Keratinocyte (primary cell): ENCODE results near the gene NPPA.

Experiments
- EZH2 ChIP-seq: IDR thresholded peaks from one replicate; pipeline ENCODE4 v1.6.1; 2012; ENCODE audit warnings: inconsistent platforms, mild to moderate bottlenecking, low read length, moderate library complexity
- TF ChIP-seq, protein P1 (sequence below), 3 experiments: IDR thresholded peaks in 1 of 3; conservative IDR thresholded peaks in 1 of 3; optimal IDR thresholded peaks in 1 of 3; 2 replicates in 2 of 3; 3 replicates in 1 of 3; pipeline versions ENCODE3 to v1.5.1; 2011; ENCODE audit warnings: low read length in 3 of 3, mild to moderate bottlenecking in 3 of 3, moderate library complexity in 2 of 3, control low read depth in 1 of 3, inconsistent platforms in 1 of 3; ENCODE audit not compliant: insufficient read depth in 2 of 3; ENCODE audit errors: extremely low read depth in 1 of 3

DNA sequence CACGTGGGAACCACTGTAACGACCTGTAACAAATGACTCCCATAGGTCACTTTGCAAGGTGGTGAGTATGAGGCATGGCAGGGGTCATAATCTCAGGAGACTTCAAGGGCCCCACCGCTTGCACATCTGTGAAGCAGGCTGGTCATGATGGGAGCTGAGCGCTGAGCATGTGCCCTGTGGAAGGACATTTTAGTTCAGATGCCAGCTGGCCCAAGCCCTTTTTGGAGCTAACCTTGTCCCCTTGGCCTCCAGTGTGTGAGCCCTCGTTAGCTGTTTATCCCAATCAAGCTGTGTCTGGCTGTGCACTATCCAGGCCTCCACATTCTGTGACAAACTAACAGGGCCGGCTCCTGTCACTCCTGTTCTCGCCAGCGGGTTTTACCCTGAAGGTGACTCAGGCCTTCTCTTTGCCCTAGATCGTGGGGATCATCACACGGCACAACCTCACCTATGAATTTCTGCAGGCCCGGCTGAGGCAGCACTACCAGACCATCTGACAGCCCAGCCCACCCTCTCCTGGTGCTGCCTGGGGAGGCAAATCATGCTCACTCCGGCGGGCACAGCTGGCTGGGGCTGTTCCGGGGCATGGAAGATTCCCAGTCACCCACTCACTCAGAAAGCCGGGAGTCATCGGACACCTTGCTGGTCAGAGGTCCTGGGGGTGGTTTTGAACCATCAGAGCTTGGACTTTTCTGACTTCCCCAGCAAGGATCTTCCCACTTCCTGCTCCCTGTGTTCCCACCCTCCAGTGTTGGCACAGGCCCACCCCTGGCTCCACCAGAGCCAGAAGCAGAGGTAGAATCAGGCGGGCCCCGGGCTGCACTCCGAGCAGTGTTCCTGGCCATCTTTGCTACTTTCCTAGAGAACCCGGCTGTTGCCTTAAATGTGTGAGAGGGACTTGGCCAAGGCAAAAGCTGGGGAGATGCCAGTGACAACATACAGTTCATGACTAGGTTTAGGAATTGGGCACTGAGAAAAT, 7.6 kb downstream of the NPPA start:
- TF ChIP-seq, protein P1, sequence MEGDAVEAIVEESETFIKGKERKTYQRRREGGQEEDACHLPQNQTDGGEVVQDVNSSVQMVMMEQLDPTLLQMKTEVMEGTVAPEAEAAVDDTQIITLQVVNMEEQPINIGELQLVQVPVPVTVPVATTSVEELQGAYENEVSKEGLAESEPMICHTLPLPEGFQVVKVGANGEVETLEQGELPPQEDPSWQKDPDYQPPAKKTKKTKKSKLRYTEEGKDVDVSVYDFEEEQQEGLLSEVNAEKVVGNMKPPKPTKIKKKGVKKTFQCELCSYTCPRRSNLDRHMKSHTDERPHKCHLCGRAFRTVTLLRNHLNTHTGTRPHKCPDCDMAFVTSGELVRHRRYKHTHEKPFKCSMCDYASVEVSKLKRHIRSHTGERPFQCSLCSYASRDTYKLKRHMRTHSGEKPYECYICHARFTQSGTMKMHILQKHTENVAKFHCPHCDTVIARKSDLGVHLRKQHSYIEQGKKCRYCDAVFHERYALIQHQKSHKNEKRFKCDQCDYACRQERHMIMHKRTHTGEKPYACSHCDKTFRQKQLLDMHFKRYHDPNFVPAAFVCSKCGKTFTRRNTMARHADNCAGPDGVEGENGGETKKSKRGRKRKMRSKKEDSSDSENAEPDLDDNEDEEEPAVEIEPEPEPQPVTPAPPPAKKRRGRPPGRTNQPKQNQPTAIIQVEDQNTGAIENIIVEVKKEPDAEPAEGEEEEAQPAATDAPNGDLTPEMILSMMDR (optimal IDR thresholded peaks at IDR 0.05 in 1 of 3, IDR thresholded peaks at IDR 0.05 in 1 of 3, conservative IDR thresholded peaks at IDR 0.05 in 1 of 3; ENCODE audit: extremely low read depth in 1 of 3, insufficient read depth in 2 of 3, low read length in 3 of 3) = no peak
- TF ChIP-seq EZH2 = no peak
